K562 (cell line): Measurements from ENCODE around the gene ZC3H10. TPM values are rescaled to one million over a fixed set of nuclear protein-coding genes. Genes with fewer than 3 reads are reported as not detected.
A peak's percentile ranks its signal among the peaks of the same experiment; 100 is the strongest.

Source experiments
- ARID2 ChIP-seq: fragments of 450-650 bp; IDR thresholded peaks from 2 replicates; pipeline ENCODE4 v1.6.1; 2017; ENCODE audit warnings: antibody characterized with exemption, mild to moderate bottlenecking
- CBX5 ChIP-seq: IDR thresholded peaks from 2 replicates; pipeline ENCODE4 v1.6.1; 2014; ENCODE audit warnings: low read depth, borderline replicate concordance
- CCAR2 ChIP-seq: fragments of 200-400 bp; formaldehyde crosslinking; IDR thresholded peaks from 2 replicates; pipeline ENCODE4 v1.6.1; 2017; ENCODE audit warnings: mild to moderate bottlenecking, low read depth, low read length
- CHD1 ChIP-seq: fragments of 200-600 bp; sonication (generic); IDR thresholded peaks from one replicate; pipeline ENCODE4 v1.6.1; 2012; ENCODE audit warnings: mild to moderate bottlenecking, moderate library complexity, low read length, inconsistent platforms
- CREB1 ChIP-seq, 2 experiments: sonication (generic) in 1 of 2; formaldehyde crosslinking in 1 of 2; IDR thresholded peaks; 2 replicates each; pipeline versions ENCODE4 v1.6.1 to v1.8.0; 2012 to 2022; ENCODE audit warnings: inconsistent platforms in 1 of 2, mild to moderate bottlenecking in 1 of 2, missing genetic modification reagents in 1 of 2, moderate library complexity in 1 of 2
- DDX20 ChIP-seq: fragments of 450-650 bp; IDR thresholded peaks from 2 replicates; pipeline ENCODE4 v1.6.1; 2016; ENCODE audit warnings: missing genetic modification characterization, low read depth, mild to moderate bottlenecking, missing compliant biosample characterization, moderate library complexity
- EP400 ChIP-seq: fragments of 450-650 bp; IDR thresholded peaks from 2 replicates; pipeline ENCODE4 v1.6.1; 2017; ENCODE audit warnings: antibody characterized with exemption, mild to moderate bottlenecking, moderate library complexity
- HMG20A ChIP-seq: fragments of 450-650 bp; formaldehyde crosslinking; conservative IDR thresholded peaks from 2 replicates; pipeline ENCODE4 v1.4.0; 2020; ENCODE audit warnings: mild to moderate bottlenecking, mixed read lengths
- HSF4 ChIP-seq: fragments of 250-450 bp; sonication (Bioruptor Pico); IDR thresholded peaks from 2 replicates; pipeline ENCODE4 v2.1.2; 2022; ENCODE audit warnings: mild to moderate bottlenecking, moderate library complexity, borderline replicate concordance
- KDM2B ChIP-seq: fragments of 250-450 bp; sonication (Bioruptor Pico); IDR thresholded peaks from 2 replicates; pipeline ENCODE4 v1.8.0; 2021; ENCODE audit warnings: mild to moderate bottlenecking, moderate library complexity
- NCOA2 ChIP-seq, 2 experiments: fragments of 450-650 bp; IDR thresholded peaks; 2 replicates each; pipeline ENCODE4 v1.6.1; 2018; ENCODE audit warnings: mild to moderate bottlenecking in 2 of 2, moderate library complexity in 1 of 2; ENCODE audit not compliant: partially characterized antibody in 2 of 2
- SAP30 ChIP-seq: fragments of 200-600 bp; sonication (generic); IDR thresholded peaks from 2 replicates; pipeline ENCODE4 v1.6.1; 2012; ENCODE audit warnings: borderline replicate concordance, low read depth, mild to moderate bottlenecking, moderate library complexity, low read length, control low read depth, inconsistent platforms; ENCODE audit not compliant: insufficient read depth, poor library complexity, severe bottlenecking
- SMAD1 ChIP-seq: fragments of 150-350 bp; IDR thresholded peaks from 2 replicates; pipeline ENCODE4 v1.6.1; 2014; ENCODE audit warnings: low read length, low read depth; ENCODE audit not compliant: partially characterized antibody
- SMARCC2 ChIP-seq: fragments of 450-650 bp; IDR thresholded peaks from 2 replicates; pipeline ENCODE4 v1.6.1; 2017; ENCODE audit warnings: antibody characterized with exemption, moderate library complexity, mild to moderate bottlenecking, low read depth
- SNRNP70 ChIP-seq: fragments of 200-400 bp; formaldehyde crosslinking; optimal IDR thresholded peaks from 2 replicates; pipeline ENCODE3; 2017; ENCODE audit warnings: low read depth, low read length
- SOX6 ChIP-seq: fragments of 450-650 bp; IDR thresholded peaks from 2 replicates; pipeline ENCODE4 v1.6.1; 2014; ENCODE audit warnings: mild to moderate bottlenecking
- TEAD2 ChIP-seq: fragments of 450-650 bp; IDR thresholded peaks from 2 replicates; pipeline ENCODE4 v1.6.1; 2016; ENCODE audit warnings: missing genetic modification characterization, control low read depth, missing compliant biosample characterization
- ZNF282 ChIP-seq: sonication (generic); formaldehyde crosslinking; IDR thresholded peaks from 2 replicates; pipeline ENCODE4 v1.8.1; 2023; ENCODE audit warnings: missing genetic modification reagents
- ZNF3 ChIP-seq: fragments of 250-450 bp; sonication (Bioruptor Pico); IDR thresholded peaks from 2 replicates; pipeline ENCODE4 v1.5.0; 2021; ENCODE audit warnings: mild to moderate bottlenecking, moderate library complexity
- ZNF384 ChIP-seq: IDR thresholded peaks from 2 replicates; pipeline ENCODE4 v1.6.1; 2012; ENCODE audit warnings: low read depth, low read length, improper control_type of control experiment
- ZNF586 ChIP-seq: fragments of 450-650 bp; formaldehyde crosslinking; conservative IDR thresholded peaks from 2 replicates; pipeline ENCODE4 v1.4.0; 2020; ENCODE audit warnings: mild to moderate bottlenecking, moderate library complexity
- ZNF699 ChIP-seq: fragments of 250-450 bp; sonication (Bioruptor Pico); IDR thresholded peaks from 2 replicates; pipeline ENCODE4 v1.8.0; 2021; ENCODE audit warnings: mild to moderate bottlenecking, moderate library complexity; ENCODE audit not compliant: insufficient replicate concordance
- ZNF717 ChIP-seq: fragments of 250-450 bp; sonication (Bioruptor Pico); IDR thresholded peaks from 2 replicates; pipeline ENCODE4 v1.5.0; 2021
- ZNF785 ChIP-seq: fragments of 250-450 bp; sonication (Bioruptor Pico); IDR thresholded peaks from 2 replicates; pipeline ENCODE4 v1.4.0; 2020; ENCODE audit warnings: mild to moderate bottlenecking
- polyA plus RNA-seq, 8 experiments: library from polyadenylated mRNA; depleted of rRNA in 4 of 8; stranded (reverse) in 5 of 8; unstranded in 3 of 8; fragments of >200 nt; fragmentation: Nextera tagmentation in 2 of 8; fragmentation: Illumina TruSeq in 1 of 8; extraction: Ambion mirVana in 2 of 8; extraction: Trizol in 1 of 8; gene quantifications; 2 replicates each; pipeline versions ENCODE4 v1.2.1 to v1.2.3, GENCODE V29; 2011 to 2014; ENCODE audit warnings: inconsistent platforms in 1 of 8, missing spikeins in 1 of 8
- total RNA-seq, 7 experiments: library from RNA; depleted of rRNA in 6 of 7; stranded (reverse); fragments of >200 nt in 6 of 7; fragmentation: Illumina TruSeq in 2 of 7; extraction: Trizol in 2 of 7; gene quantifications; 2 replicates each; pipeline versions ENCODE4 v1.2.1 to v1.2.3, GENCODE V29; 2011 to 2021; ENCODE audit warnings: low replicate concordance in 1 of 7
- TF ChIP-seq, protein P1 (sequence below): sonication (generic); formaldehyde crosslinking; IDR thresholded peaks from 2 replicates; pipeline ENCODE4 v1.9.0; 2022; ENCODE audit warnings: mild to moderate bottlenecking, missing genetic modification reagents
- TF ChIP-seq, protein P2 (sequence below): fragments of 450-650 bp; conservative IDR thresholded peaks from 2 replicates; pipeline ENCODE4 v1.6.1; 2016; ENCODE audit warnings: missing genetic modification characterization, low read depth, mild to moderate bottlenecking, missing compliant biosample characterization, moderate library complexity
- TF ChIP-seq, protein P3 (sequence below), 2 experiments: fragments of 450-650 bp; conservative IDR thresholded peaks; 2 replicates each; pipeline ENCODE4 v1.6.1; 2017; ENCODE audit warnings: mild to moderate bottlenecking in 2 of 2, moderate library complexity in 2 of 2

The ZC3H10 gene
- total and polyA plus RNA-seq, 9 of the 15 experiments (the other 6 are each of a cell fraction or from before 2014, with no cell fraction given) = 0.31 to 4.1 (median 1.6) TPM

DNA sequence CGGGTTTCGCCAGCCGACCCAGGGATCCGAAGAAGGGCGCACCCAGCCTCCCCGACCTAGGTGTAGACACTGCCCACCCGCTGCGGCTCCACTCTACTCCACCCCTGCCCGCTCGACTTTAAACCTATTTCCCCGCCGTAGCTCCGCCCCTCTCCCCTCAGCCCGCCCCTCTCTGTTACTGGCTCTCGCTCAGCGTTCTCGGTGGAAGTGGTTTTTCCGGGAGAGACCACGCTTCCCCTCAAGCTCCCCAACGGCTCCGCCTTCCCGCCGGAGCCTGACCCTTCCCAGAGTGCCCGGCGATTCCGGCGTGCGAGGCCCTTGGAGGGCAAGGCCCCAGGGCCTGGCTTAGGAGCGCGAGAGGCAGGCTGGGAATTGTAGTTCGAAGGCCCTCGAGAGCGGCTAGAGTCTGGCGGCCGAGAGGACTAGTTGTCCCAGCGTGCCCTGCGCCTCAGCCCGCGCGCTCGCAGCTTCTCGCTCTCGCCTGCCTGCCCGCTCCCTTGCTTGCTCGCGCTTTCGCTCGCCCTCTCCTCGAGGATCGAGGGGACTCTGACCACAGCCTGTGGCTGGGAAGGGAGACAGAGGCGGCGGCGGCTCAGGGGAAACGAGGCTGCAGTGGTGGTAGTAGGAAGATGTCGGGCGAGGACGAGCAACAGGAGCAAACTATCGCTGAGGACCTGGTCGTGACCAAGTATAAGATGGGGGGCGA is 13.8 kb upstream of the ZC3H10 start, which contains the start of gene PA2G4 (continued):
- TF ChIP-seq KDM2B (CRISPR knock-in tag) (no peak), ZNF384 (no peak), TEAD2 (tag) (no peak), DDX20 (tag) (no peak), ARID2 (no peak), ZNF282 (no peak), SMARCC2 (no peak), EP400 (peak; percentile 91), NCOA2 (IDR thresholded peaks at IDR 0.05; ENCODE audit: partially characterized antibody in 2 of 2) (no peak), CBX5 (no peak; the same call in 1 of the 2 replicates), ZNF3 (CRISPR knock-in tag) (no peak), HMG20A (CRISPR knock-in tag) (no peak), SAP30 (no peak), CCAR2 (no peak), SOX6 (no peak), ZNF785 (CRISPR knock-in tag) (no peak), CHD1 (no peak), ZNF586 (CRISPR knock-in tag) (no peak), SMAD1 (peak; percentile 7), HSF4 (CRISPR knock-in tag) (no peak), SNRNP70 (no peak), ZNF717 (CRISPR knock-in tag) (no peak), CREB1 (IDR thresholded peaks at IDR 0.05) (peak; percentile 51; the same call in 1 of the 2 replicates), CREB1 (CRISPR knock-in tag; IDR thresholded peaks at IDR 0.05) (peak; percentile 72; the same call in 1 of the 2 replicates), ZNF699 (CRISPR knock-in tag) (no peak)
- TF ChIP-seq, protein P1, sequence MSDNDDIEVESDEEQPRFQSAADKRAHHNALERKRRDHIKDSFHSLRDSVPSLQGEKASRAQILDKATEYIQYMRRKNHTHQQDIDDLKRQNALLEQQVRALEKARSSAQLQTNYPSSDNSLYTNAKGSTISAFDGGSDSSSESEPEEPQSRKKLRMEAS (CRISPR knock-in tag) = peak; percentile 94
- TF ChIP-seq, protein P2, sequence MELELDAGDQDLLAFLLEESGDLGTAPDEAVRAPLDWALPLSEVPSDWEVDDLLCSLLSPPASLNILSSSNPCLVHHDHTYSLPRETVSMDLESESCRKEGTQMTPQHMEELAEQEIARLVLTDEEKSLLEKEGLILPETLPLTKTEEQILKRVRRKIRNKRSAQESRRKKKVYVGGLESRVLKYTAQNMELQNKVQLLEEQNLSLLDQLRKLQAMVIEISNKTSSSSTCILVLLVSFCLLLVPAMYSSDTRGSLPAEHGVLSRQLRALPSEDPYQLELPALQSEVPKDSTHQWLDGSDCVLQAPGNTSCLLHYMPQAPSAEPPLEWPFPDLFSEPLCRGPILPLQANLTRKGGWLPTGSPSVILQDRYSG (tag) = no peak
- TF ChIP-seq, protein P3, sequence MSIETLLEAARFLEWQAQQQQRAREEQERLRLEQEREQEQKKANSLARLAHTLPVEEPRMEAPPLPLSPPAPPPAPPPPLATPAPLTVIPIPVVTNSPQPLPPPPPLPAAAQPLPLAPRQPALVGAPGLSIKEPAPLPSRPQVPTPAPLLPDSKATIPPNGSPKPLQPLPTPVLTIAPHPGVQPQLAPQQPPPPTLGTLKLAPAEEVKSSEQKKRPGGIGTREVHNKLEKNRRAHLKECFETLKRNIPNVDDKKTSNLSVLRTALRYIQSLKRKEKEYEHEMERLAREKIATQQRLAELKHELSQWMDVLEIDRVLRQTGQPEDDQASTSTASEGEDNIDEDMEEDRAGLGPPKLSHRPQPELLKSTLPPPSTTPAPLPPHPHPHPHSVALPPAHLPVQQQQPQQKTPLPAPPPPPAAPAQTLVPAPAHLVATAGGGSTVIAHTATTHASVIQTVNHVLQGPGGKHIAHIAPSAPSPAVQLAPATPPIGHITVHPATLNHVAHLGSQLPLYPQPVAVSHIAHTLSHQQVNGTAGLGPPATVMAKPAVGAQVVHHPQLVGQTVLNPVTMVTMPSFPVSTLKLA (conservative IDR thresholded peaks at IDR 0.05) = peak; percentile 93 to 95
